SK-N-SH (cell line): ENCODE data around the gene MUSTN1.

ENCODE experiments used
- FOSL2 ChIP-seq: IDR thresholded peaks from 2 replicates; pipeline ENCODE4 v1.4.0; 2012; ENCODE audit warnings: low read depth, mild to moderate bottlenecking, moderate library complexity, borderline replicate concordance
- NFIC ChIP-seq: IDR thresholded peaks from 2 replicates; pipeline ENCODE4 v1.4.0; 2012; ENCODE audit warnings: borderline replicate concordance
- TF ChIP-seq, protein P1 (sequence below): fragments of 200-600 bp; sonication (generic); IDR thresholded peaks from 2 replicates; pipeline ENCODE4 v1.6.1; 2017; ENCODE audit warnings: antibody characterized with exemption, mild to moderate bottlenecking, moderate library complexity

DNA sequence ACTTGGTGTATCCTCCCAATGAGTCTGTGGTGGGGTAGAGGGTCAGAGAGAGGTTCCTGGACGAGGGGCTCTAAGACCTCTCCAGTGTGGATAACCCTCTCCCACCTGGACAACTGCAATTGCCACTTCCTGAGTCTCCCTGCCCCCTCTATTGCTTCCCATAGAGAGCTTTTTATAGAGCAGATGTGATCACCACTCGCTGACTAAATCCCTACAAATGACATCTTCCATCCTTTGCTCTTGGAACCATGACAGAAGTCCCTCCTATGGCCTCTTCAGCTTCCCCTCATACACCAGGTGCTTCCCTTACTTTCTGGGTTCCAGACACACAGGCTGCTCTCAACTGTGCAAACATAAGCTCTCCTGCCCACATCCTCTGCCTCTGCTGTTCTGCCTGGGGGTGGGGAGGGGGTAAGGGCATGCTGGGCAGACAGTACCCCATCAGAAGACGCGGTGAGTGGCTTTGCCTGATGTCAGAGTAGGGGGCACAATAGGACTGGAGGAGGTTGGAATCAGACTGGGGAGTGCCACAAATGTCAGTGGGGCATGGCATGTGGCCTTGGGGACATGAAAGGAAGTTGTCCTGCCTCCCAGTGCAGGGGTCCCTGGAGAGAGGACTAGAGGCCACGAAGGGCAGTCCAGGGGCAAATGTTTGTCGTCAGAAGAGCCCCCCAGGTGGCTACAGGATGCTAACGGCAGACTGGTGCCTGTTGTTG, 25.0 kb downstream of the MUSTN1 start:
- TF ChIP-seq, protein P1, sequence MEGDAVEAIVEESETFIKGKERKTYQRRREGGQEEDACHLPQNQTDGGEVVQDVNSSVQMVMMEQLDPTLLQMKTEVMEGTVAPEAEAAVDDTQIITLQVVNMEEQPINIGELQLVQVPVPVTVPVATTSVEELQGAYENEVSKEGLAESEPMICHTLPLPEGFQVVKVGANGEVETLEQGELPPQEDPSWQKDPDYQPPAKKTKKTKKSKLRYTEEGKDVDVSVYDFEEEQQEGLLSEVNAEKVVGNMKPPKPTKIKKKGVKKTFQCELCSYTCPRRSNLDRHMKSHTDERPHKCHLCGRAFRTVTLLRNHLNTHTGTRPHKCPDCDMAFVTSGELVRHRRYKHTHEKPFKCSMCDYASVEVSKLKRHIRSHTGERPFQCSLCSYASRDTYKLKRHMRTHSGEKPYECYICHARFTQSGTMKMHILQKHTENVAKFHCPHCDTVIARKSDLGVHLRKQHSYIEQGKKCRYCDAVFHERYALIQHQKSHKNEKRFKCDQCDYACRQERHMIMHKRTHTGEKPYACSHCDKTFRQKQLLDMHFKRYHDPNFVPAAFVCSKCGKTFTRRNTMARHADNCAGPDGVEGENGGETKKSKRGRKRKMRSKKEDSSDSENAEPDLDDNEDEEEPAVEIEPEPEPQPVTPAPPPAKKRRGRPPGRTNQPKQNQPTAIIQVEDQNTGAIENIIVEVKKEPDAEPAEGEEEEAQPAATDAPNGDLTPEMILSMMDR: no peak
- no peak for TF ChIP-seq FOSL2
- no peak for TF ChIP-seq NFIC
